HG03565 (cell line): Measurements from ENCODE around the gene HAPLN1.
"Not testable (repeated sequence)": the region's sequence is repeated elsewhere in the genome, so short reads cannot be mapped to it uniquely, and the experiment has no call there.

Source experiments
- ATAC-seq: cut with Tn5 transposase; IDR thresholded peaks from one replicate; pipeline ENCODE4 v1.9.1; 2021; ENCODE audit warnings: mild to moderate bottlenecking, moderate library complexity; ENCODE audit not compliant: unreplicated experiment

Gene HAPLN1

GRCh38 chr5:83720836-83721537, at the start of gene HAPLN1:
HAPLN1 (minus strand) TSS chr5:83720855; CDS start chr5:83673523, 47,332 bp downstream.
- no peak for ATAC-seq

GRCh38 chr5:83767409-83767992, 46.8 kb upstream of the HAPLN1 start:
- ATAC-seq: no peak

- ATAC-seq: no peak
Measured at GRCh38 chr5:83764101-83764500, 43.4 kb upstream of the HAPLN1 start.

DNA sequence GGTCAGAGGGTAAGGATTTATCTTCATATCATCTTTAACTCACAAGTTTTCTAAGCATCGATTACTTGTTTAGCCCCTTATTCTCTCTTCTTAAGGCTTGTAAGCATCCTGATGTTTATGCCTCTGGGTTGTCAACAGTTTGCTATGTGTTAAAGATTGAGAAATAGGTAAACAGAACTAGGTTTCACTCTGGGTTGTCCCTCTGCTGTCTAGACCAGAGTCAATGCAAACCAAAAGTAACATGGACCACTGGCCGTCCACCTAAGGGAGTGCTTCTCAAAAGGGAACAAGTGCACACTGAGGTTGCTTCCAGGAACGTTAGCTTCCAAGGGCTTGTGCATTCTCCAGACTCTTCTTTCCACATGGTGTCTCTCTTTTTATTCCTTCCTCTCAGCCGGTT, 39.9 kb upstream of the HAPLN1 start:
- no peak for ATAC-seq

DNA sequence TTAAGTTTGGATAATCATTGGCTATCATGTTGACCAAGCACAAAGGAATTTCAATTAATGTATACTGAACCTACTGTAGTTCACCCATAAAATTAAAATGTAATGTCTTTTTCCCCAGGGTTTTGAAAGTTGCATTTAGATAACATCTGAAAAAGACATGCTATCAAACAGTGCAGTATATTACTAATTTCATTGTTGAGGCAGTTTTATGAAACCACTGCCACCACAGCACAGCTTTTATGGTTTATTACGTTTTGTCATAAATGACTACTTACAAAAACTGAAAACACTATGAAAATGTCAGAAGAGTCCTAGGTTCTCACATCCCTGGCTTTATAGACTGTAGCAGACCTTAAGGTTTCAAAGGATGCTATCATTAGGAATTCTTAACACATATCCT, 32.0 kb upstream of the HAPLN1 start:
- ATAC-seq: peak; percentile 65

DNA sequence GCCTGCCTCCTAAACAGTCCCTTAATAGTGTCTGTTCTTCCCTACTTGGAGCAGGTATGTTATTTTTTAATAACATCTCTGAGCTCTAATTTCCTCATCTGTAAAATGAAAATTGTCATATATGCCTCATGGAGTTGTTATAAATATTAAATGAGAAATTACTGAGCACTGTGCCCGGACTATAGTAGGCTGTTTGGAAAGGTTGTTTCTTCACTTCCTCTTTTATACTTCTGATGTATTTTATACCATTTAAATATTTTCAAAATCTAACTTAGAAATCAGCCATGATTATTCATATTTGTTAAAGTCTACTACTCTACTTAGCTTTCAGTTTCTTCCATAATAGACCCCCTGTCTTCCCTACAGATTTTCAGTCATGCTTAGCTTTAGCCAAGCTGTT, 30.5 kb upstream of the HAPLN1 start:
- ATAC-seq: no peak

GRCh38 chr5:83750749-83751148, 30.1 kb upstream of the HAPLN1 start:
- no peak for ATAC-seq

DNA sequence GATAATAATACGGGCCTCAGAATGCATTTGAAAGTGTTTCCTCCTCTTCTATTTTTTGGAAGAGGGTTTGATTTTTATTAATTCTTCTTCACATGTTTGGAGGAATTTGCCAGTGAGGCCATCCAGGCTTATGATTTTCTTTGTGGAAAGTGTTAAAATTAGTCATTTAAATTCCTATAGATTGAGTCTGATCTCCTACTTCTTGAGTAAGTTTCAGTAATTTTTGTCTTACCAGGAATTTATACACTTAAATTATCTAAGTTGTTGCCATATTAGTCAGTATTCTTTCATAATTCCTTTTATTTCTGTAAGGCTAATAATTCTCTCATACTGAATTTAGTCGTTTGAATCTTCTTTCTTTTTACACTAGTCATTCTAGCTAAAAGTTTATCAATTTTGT, 25.2 kb upstream of the HAPLN1 start:
- no peak for ATAC-seq

- no peak for ATAC-seq
Measured at GRCh38 chr5:83744821-83745220, 24.2 kb upstream of the HAPLN1 start.

GRCh38 chr5:83742089-83742488, 21.4 kb upstream of the HAPLN1 start:
- no peak for ATAC-seq

DNA sequence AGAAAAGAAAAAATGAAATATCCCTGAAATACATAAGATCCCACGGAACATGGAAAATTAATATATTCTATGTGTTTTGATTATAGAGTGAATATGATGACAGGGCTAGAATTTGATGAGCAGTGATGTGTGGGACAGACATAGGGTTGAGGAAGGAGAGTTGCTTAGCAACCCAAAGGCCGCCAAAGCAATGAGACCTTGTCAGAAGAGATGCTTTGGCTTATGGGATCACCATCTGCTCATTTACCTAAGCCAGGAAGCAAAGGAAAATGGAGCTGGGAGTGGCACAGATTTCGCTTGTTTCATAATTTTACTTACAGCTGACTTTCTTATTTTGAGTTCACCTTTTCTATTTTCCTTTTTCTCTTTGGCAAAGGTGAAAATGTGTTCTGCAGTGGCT, 20.9 kb upstream of the HAPLN1 start:
- no peak for ATAC-seq

DNA sequence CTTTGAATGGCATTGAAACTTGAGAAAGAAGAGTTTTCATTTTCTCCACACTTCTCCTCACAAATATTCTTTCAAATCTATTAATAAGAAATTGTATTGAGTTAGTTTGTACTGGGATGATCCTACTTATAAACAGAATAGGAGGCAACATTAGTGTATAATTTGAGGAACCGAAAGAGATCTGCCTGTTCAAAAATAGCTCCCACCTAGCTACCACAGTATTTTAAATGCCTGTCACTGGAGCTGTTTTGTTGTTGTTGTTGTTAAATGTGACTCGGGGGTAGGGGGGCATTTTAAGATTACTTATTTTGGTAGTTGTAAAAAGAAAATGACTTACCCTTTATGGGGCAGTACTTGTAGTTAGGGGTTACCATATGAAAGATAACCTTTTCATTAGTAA, 20.1 kb upstream of the HAPLN1 start:
- ATAC-seq: peak; percentile 87

DNA sequence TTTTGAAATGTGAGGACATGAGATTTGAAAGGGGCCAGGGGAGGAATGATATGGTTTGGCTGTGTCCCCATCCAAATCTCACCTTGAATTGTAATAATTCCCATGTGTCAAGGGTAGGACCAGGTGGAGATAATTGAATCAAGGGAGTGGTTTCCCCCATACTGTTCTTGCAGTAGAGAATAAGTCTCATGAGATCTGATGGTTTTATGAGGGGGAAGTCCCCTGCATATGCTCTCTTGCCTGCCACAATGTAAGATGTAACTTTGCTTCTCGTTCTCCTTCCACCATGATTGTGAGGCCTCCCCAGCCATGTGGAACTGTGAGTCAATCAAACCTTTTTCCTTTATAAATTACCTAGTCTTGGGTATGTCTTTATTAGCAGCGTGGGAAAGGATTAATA, 15.5 kb upstream of the HAPLN1 start:
- not testable (repeated sequence) for ATAC-seq

- ATAC-seq: not testable (repeated sequence)
Measured at GRCh38 chr5:83735058-83735457, 14.4 kb upstream of the HAPLN1 start.

- ATAC-seq: peak; percentile 75
Measured at GRCh38 chr5:83731638-83732037, 11.0 kb upstream of the HAPLN1 start.

- ATAC-seq: no peak
Measured at GRCh38 chr5:83729362-83729761, 8.7 kb upstream of the HAPLN1 start.

- no peak for ATAC-seq
Measured at GRCh38 chr5:83726912-83727311, 6.3 kb upstream of the HAPLN1 start.

DNA sequence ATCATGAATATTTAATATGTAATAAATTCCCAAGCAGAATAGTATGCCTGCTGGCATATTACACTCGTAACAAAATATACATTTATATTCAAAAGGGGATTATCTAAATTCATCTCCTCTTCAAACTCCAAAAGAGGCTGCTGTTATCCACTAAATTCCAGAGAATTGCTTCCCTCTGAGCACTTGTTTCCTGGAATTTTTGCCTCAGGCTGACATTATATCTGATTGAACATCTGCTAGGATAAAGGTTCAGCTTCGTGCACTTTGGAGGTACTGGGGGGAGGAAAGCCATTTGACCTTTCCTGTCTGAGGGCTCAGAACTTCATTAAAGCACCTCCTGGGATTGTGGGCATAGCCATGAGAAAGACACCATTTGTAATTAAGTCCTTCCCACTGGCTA, 4.3 kb upstream of the HAPLN1 start:
- no peak for ATAC-seq

- no peak for ATAC-seq
Measured at GRCh38 chr5:83724001-83724400, 3.3 kb upstream of the HAPLN1 start.

DNA sequence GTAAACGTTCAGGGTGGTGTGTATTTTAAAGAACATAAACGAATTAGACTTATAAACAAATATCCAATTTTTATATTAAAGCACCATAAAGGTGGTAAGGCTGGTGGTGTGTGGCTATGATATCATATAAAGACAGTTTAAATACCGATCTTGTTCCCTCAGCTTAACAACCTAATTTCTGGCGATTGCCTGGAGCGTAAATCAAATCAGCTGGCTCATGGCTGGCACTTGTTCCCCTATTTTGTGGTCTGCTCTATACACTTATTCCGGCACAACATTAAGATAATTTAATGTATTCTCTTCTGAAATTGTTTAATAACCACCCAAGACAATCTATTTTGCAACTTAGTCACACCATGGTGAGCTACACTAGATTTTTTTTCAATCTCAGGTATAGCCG, 2.4 kb upstream of the HAPLN1 start:
- ATAC-seq: no peak

DNA sequence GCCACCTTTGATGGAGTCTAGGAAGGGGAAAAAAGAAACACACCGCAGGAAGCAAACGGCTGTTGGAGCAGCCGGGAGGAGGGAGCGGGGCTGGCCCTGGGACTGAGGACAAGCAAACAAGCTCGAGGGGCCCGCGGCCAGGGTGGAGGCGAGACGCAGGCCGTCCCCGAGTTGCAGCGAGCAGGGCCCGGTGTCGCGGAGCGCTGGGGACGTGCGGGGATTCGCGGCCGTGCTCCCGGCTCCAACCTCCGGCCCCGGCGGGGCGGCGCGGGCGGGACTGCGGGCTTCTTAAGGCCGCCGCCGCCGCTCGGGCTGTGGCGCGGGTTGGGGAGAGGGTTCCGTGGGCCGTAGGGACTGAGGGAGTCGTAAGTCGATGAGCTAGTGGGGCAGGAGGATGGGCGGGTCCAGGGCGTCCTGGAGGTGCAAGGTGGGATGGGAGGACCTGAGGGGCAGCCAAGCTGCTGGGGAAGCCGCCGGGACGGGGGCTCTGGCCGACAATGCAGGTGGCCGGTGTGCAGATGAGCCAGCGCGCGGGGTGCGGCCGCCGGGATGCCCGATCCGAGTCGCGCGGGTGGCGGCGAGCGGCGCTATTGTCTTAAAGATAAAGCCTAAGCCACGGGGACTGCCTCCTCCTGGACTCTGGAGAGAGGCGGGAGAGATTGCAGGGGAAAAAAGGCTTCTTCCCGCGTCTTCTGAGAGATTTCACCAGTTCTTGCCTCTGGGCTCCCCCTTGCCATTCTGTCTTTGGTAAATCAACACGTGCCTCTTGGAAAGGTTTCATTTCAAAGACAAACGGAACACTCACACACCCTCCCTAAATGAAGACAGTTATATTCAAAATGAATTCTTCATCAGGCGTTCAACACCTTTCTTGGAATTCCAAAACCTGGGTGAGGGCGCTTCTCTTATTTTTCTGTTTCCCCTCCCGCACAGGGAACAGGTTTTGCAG, 1.6 kb upstream of the HAPLN1 start:
- peak; percentile 51 for ATAC-seq
